Measurements from ENCODE around the gene ENPP1.

Gene ENPP1

GRCh38 chr6:131787079-131787478, 20.7 kb upstream of the ENPP1 start:
- no peak for DNase-seq (ENCODE audit: low read depth)

- no peak for DNase-seq (ENCODE audit: low read depth)
These were observed 19.8 kb upstream of the ENPP1 start for GRCh38 chr6:131787766-131788712.

GRCh38 chr6:131789219-131789618, 18.6 kb upstream of the ENPP1 start:
- DNase-seq (ENCODE audit: low read depth) = no peak

- DNase-seq (ENCODE audit: low read depth) = no peak
These were observed 16.3 kb upstream of the ENPP1 start for GRCh38 chr6:131791476-131791875.

GRCh38 chr6:131792091-131792496, 15.7 kb upstream of the ENPP1 start:
- no peak for DNase-seq (ENCODE audit: low read depth)

GRCh38 chr6:131795366-131795765, 12.5 kb upstream of the ENPP1 start:
- DNase-seq (ENCODE audit: low read depth) = no peak

- no peak for DNase-seq (ENCODE audit: low read depth)
These were observed 5.5 kb upstream of the ENPP1 start for GRCh38 chr6:131802347-131802746.

- DNase-seq (ENCODE audit: low read depth) = no peak
These were observed 4.6 kb upstream of the ENPP1 start for GRCh38 chr6:131803007-131803769.

GRCh38 chr6:131804131-131804530, 3.7 kb upstream of the ENPP1 start:
- no peak for DNase-seq (ENCODE audit: low read depth)

- DNase-seq (ENCODE audit: low read depth) = no peak
These were observed 538 bp upstream of the ENPP1 start for GRCh38 chr6:131807321-131807643.

- DNase-seq (ENCODE audit: low read depth) = no peak
These were observed 845 bp downstream of the ENPP1 start for GRCh38 chr6:131808460-131809269.

GRCh38 chr6:131811500-131811899, 3.7 kb downstream of the ENPP1 start:
- DNase-seq (ENCODE audit: low read depth) = no peak

- no peak for DNase-seq (ENCODE audit: low read depth)
These were observed 6.2 kb downstream of the ENPP1 start for GRCh38 chr6:131813991-131814390.

GRCh38 chr6:131816869-131817268, 9.0 kb downstream of the ENPP1 start:
- DNase-seq (ENCODE audit: low read depth) = no peak

- DNase-seq (ENCODE audit: low read depth) = no peak
These were observed 11.8 kb downstream of the ENPP1 start for GRCh38 chr6:131819572-131820124.

- DNase-seq (ENCODE audit: low read depth) = no peak
These were observed 13.4 kb downstream of the ENPP1 start for GRCh38 chr6:131821010-131821807.

- no peak for DNase-seq (ENCODE audit: low read depth)
These were observed 14.3 kb downstream of the ENPP1 start for GRCh38 chr6:131822119-131822518.

GRCh38 chr6:131823276-131823902, 15.6 kb downstream of the ENPP1 start:
- DNase-seq (ENCODE audit: low read depth) = no peak

- no peak for DNase-seq (ENCODE audit: low read depth)
These were observed 18.1 kb downstream of the ENPP1 start for GRCh38 chr6:131825946-131826345.

GRCh38 chr6:131828080-131828479, 20.3 kb downstream of the ENPP1 start:
- no peak for DNase-seq (ENCODE audit: low read depth)

GRCh38 chr6:131828951-131829350, 21.1 kb downstream of the ENPP1 start:
- DNase-seq (ENCODE audit: low read depth) = no peak
